Smooth muscle cell (in vitro differentiated cells): ENCODE results near the gene ARHGAP24. TPM values are rescaled to one million over a fixed set of nuclear protein-coding genes. Genes with fewer than 3 reads are reported as not detected.

Experiments
- DNase-seq: peaks from one replicate; lab custom pipeline; 2025; ENCODE audit not compliant: unreplicated experiment; lab: John Stamatoyannopoulos, UW
- H2AFZ ChIP-seq: fragments of 200-600 bp; sonication (generic); 2 replicates; pipeline ENCODE4 v1.6.0; 2016; ENCODE audit warnings: antibody characterized with exemption, low read depth, mild to moderate bottlenecking
- H3F3A ChIP-seq: fragments of 200-600 bp; sonication (generic); 2 replicates; pipeline ENCODE4 v1.6.0; 2017; ENCODE audit warnings: antibody characterized with exemption, low read depth
- H3K27ac ChIP-seq: fragments of 200-600 bp; sonication (generic); 2 replicates; pipeline ENCODE4 v1.5.1; 2016; ENCODE audit warnings: low read depth, mild to moderate bottlenecking
- H3K27me3 ChIP-seq: fragments of 200-600 bp; sonication (generic); 2 replicates; pipeline ENCODE4 v1.6.1; 2016; ENCODE audit warnings: low read depth, mild to moderate bottlenecking
- H3K36me3 ChIP-seq: fragments of 200-600 bp; sonication (generic); 2 replicates; pipeline ENCODE4 v1.5.1; 2016; ENCODE audit warnings: low read depth
- H3K4me1 ChIP-seq: fragments of 200-600 bp; sonication (generic); 2 replicates; pipeline ENCODE4 v1.5.1; 2016; ENCODE audit warnings: low read depth
- H3K4me2 ChIP-seq: fragments of 200-600 bp; sonication (generic); 2 replicates; pipeline ENCODE4 v1.6.0; 2016; ENCODE audit warnings: mild to moderate bottlenecking
- H3K4me3 ChIP-seq: fragments of 200-600 bp; sonication (generic); 2 replicates; pipeline ENCODE4 v1.5.1; 2016; ENCODE audit warnings: mild to moderate bottlenecking
- H3K79me2 ChIP-seq: fragments of 200-600 bp; sonication (generic); 2 replicates; pipeline ENCODE4 v1.6.0; 2016; ENCODE audit warnings: low read depth, mild to moderate bottlenecking
- H3K9ac ChIP-seq: fragments of 200-600 bp; sonication (generic); 2 replicates; pipeline ENCODE4 v1.6.0; 2016; ENCODE audit warnings: low read depth
- H3K9me3 ChIP-seq: fragments of 200-600 bp; sonication (generic); replicated peaks from 2 replicates; pipeline ENCODE4 v1.5.1; 2016; ENCODE audit warnings: low read depth
- H4K20me1 ChIP-seq: fragments of 200-600 bp; sonication (generic); 2 replicates; pipeline ENCODE4 v1.6.0; 2016; ENCODE audit warnings: low read depth
- CTCF ChIP-seq: fragments of 200-600 bp; sonication (generic); IDR thresholded peaks from 2 replicates; pipeline ENCODE4 v1.5.1; 2017; ENCODE audit warnings: borderline replicate concordance, mild to moderate bottlenecking, antibody characterized with exemption; ENCODE audit not compliant: insufficient read depth, poor library complexity, severe bottlenecking
- WGBS: methylation state at CpG from one replicate; pipeline ENCODE4 v1.1.7; 2016; ENCODE audit warnings: low lambda C conversion rate; 5-methylcytosine and 5-hydroxymethylcytosine counted together
- polyA plus RNA-seq: library from polyadenylated mRNA; unstranded; fragments of >200 nt; fragmentation: Nextera tagmentation; extraction: Ambion mirVana; gene quantifications from 2 replicates; pipeline ENCODE4 v1.2.1, GENCODE V29; 2016
- total RNA-seq: library from RNA; depleted of rRNA; stranded (reverse); fragments of >200 nt; gene quantifications from 2 replicates; pipeline ENCODE4 v1.2.3, GENCODE V29; 2014

The ARHGAP24 gene
- total and polyA plus RNA-seq, 2 experiments from 2014 or later: 4.9 to 18.2 TPM

GRCh38 chr4:86043755-86044592 lies 569.0 kb downstream of the ARHGAP24 start:
- Histone ChIP-seq H4K20me1 (no peaks in the 10 kb centered on the region), H3K4me1 (no peaks in the 10 kb centered on the region), H3K27me3 (no peaks in the 10 kb centered on the region), H3K4me3 (peak overlapping the region; percentile 28), H3K79me2 (no peaks in the 10 kb centered on the region), H3K4me2 (peak overlapping the region; percentile 74), H3K9ac (no peak overlapping the region), H3F3A (no peaks in the 10 kb centered on the region), H3K9me3 (no peaks in the 10 kb centered on the region), H3K36me3 (no peaks in the 10 kb centered on the region), H3K27ac (no peak overlapping the region), H2AFZ (peak overlapping the region; percentile 53)
- TF ChIP-seq CTCF: peak; percentile 73
- DNase-seq: no peak
- 26% methylated on average over 8 of the region's 8 CpGs for WGBS

DNA sequence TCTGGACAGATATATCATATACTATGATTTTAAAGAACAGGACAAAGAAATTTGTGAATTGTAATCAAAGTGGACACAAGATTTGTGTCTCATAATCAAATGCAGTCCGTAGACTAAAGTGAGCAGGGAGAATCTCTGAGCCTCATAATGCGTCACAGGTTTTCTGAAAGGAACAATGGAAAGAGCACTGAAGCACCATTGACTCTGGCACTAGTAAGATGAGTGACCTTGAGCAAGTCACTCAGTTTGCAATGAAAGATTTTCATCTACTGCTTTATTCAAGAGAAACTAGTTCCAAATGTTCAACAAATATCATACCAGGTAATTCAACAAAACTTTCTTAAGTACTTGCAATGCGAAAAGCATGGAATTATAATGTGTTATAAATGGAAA lies 569.6 kb downstream of the ARHGAP24 start:
- H3K36me3 ChIP-seq: no peaks in the 10 kb centered on the region
- H3K27me3 ChIP-seq: no peaks in the 10 kb centered on the region
- WGBS: 81% methylated on average over 3 of the region's 3 CpGs
- no peaks in the 10 kb centered on the region for H3F3A ChIP-seq
- H4K20me1 ChIP-seq: no peaks in the 10 kb centered on the region
- H3K4me1 ChIP-seq: no peaks in the 10 kb centered on the region
- H3K27ac ChIP-seq: no peak overlapping the region
- no peak overlapping the region for H3K4me2 ChIP-seq
- TF ChIP-seq CTCF: no peak
- no peaks in the 10 kb centered on the region for H3K79me2 ChIP-seq
- no peak overlapping the region for H2AFZ ChIP-seq
- H3K9ac ChIP-seq: no peak overlapping the region
- DNase-seq: no peak
- H3K4me3 ChIP-seq: no peak overlapping the region
- H3K9me3 ChIP-seq: no peaks in the 10 kb centered on the region

GRCh38 chr4:86048426-86048825 lies 573.5 kb downstream of the ARHGAP24 start:
- H3F3A ChIP-seq: no peaks in the 10 kb centered on the region
- H3K4me2 ChIP-seq: no peak overlapping the region
- no peak overlapping the region for H3K27ac ChIP-seq
- no peak for DNase-seq
- TF ChIP-seq CTCF: no peak
- H4K20me1 ChIP-seq: no peaks in the 10 kb centered on the region
- no peaks in the 10 kb centered on the region for H3K79me2 ChIP-seq
- H3K27me3 ChIP-seq: no peaks in the 10 kb centered on the region
- no peaks in the 10 kb centered on the region for H3K4me1 ChIP-seq
- no peaks in the 10 kb centered on the region for H3K36me3 ChIP-seq
- 63% methylated on average over 1 of the region's 1 CpG for WGBS
- no peak overlapping the region for H2AFZ ChIP-seq
- no peak overlapping the region for H3K9ac ChIP-seq
- no peak overlapping the region for H3K4me3 ChIP-seq
- H3K9me3 ChIP-seq: no peaks in the 10 kb centered on the region

DNA sequence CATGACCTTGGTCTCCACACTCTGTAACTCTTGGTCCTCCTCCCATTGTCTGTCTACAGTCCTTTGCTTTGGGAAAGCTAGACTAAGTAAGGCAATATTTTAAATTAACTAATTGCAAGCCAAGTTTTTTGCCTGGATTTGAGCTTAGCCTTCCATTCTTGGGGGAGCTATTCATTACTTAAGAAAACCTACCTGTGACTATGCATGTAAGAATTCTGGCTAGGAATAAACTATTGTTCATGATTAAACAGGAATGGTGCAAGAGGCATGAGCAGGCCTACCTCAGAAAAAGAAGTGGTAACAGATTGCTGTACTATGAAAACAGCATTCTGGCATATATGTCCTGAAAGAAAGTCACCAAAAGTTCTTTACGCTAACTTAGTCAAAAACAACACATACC lies 575.5 kb downstream of the ARHGAP24 start:
- DNase-seq: no peak
- Histone ChIP-seq H3K36me3 (no peaks in the 10 kb centered on the region), H3K4me2 (no peak overlapping the region), H2AFZ (no peak overlapping the region), H4K20me1 (no peaks in the 10 kb centered on the region), H3K9ac (no peak overlapping the region), H3K79me2 (no peaks in the 10 kb centered on the region), H3F3A (no peaks in the 10 kb centered on the region), H3K27me3 (no peaks in the 10 kb centered on the region), H3K4me1 (no peaks in the 10 kb centered on the region), H3K27ac (no peak overlapping the region), H3K9me3 (no peaks in the 10 kb centered on the region), H3K4me3 (no peak overlapping the region)
- WGBS: 94% methylated on average over 1 of the region's 1 CpG
- no peak for TF ChIP-seq CTCF
